Gastroesophageal sphincter (tissue), 4 donors: Measurements from ENCODE around the gene CNTNAP2. TPM values are rescaled to one million over a fixed set of nuclear protein-coding genes. Genes with fewer than 3 reads are reported as not detected.
A peak's percentile ranks its signal among the peaks of the same experiment; 100 is the strongest.

ENCODE experiments used
- ATAC-seq: fragments of 150-250 bp; one replicate; pipeline ENCODE4 v1.9.1; 2016; ENCODE audit warnings: mild to moderate bottlenecking, moderate library complexity
- H3K27ac ChIP-seq, 4 donors: fragments of 200-600 bp; sonication (generic) in 3 of 4; 1 replicate in 3 of 4; 2 replicates in 1 of 4; pipeline ENCODE4 v1.5.1; 2016 to 2019
- H3K27me3 ChIP-seq: fragments of 200-600 bp; sonication (generic); one replicate; pipeline ENCODE4 v1.5.1; 2019
- H3K36me3 ChIP-seq, 2 donors: fragments of 200-600 bp; sonication (generic); one replicate each; pipeline ENCODE4 v1.5.1; 2019; ENCODE audit warnings: control low read depth in 1 of 2
- H3K4me1 ChIP-seq, 3 donors: fragments of 200-600 bp; sonication (generic); 1 replicate in 2 of 3; 2 replicates in 1 of 3; pipeline ENCODE4 v1.5.1; 2016 to 2019; ENCODE audit warnings: control low read depth in 2 of 3
- H3K4me3 ChIP-seq, 2 donors: fragments of 200-600 bp; sonication (generic); one replicate each; pipeline ENCODE4 v1.5.1; 2019; ENCODE audit warnings: mild to moderate bottlenecking in 1 of 2, moderate library complexity in 1 of 2
- H3K9me3 ChIP-seq, 3 donors: fragments of 200-600 bp; sonication (generic); one replicate each; pipeline ENCODE4 v1.5.1; 2017 to 2019; ENCODE audit warnings: control low read depth in 2 of 3
- CTCF ChIP-seq, 4 experiments: fragments of 200-600 bp in 2 of 4; fragments of 450-650 bp in 2 of 4; sonication (generic) in 1 of 4; IDR thresholded peaks; one replicate each; pipeline ENCODE4 v1.5.1; 2017 to 2019; ENCODE audit warnings: antibody characterized with exemption in 4 of 4, mild to moderate bottlenecking in 2 of 4, moderate library complexity in 2 of 4
- EP300 ChIP-seq: sonication (generic); formaldehyde crosslinking; IDR thresholded peaks from one replicate; pipeline ENCODE4 v1.6.1; 2017; ENCODE audit warnings: antibody characterized with exemption, mild to moderate bottlenecking
- POLR2A ChIP-seq, 2 donors: fragments of 450-650 bp; IDR thresholded peaks; one replicate each; pipeline ENCODE4 v1.6.1; 2017; ENCODE audit warnings: antibody characterized with exemption in 2 of 2, mild to moderate bottlenecking in 2 of 2, moderate library complexity in 1 of 2
- POLR2AphosphoS5 ChIP-seq: sonication (generic); formaldehyde crosslinking; IDR thresholded peaks from one replicate; pipeline ENCODE4 v1.6.1; 2017; ENCODE audit warnings: antibody characterized with exemption
- WGBS, 2 donors: methylation state at CpG; one replicate each; pipeline ENCODE4 v1.1.5; 2018; ENCODE audit warnings: low coverage in 1 of 2; 5-methylcytosine and 5-hydroxymethylcytosine counted together
- total RNA-seq, 4 donors: library from RNA; depleted of rRNA; stranded (reverse); fragments of >200 nt; gene quantifications; one replicate each; pipeline ENCODE4 v1.1.0, GENCODE V29; 2016

Gene CNTNAP2
- total RNA-seq, 4 donors from 2014 or later = 1.5 to 8.9 (median 3.2) TPM

- H3K27ac ChIP-seq = no peak overlapping the region
- TF ChIP-seq POLR2A (IDR thresholded peaks at IDR 0.05) = no peak
- TF ChIP-seq CTCF (IDR thresholded peaks at IDR 0.05) = no peak
- TF ChIP-seq POLR2AphosphoS5 = no peak
- no peak for TF ChIP-seq EP300
- no peak for ATAC-seq
- H3K36me3 ChIP-seq = no peaks in the 10 kb centered on the region
- WGBS, 2 donors = 45 to 60% methylated on average over 4 to 5 of the region's 5 CpGs
- no peaks in the 10 kb centered on the region for H3K4me1 ChIP-seq
- no peaks in the 10 kb centered on the region for H3K9me3 ChIP-seq
- no peak overlapping the region for H3K4me3 ChIP-seq
- no peaks in the 10 kb centered on the region for H3K27me3 ChIP-seq
Measured at GRCh38 chr7:148347981-148348380, 2231.4 kb downstream of the CNTNAP2 start.

- WGBS, 2 donors = 60 to 87% methylated on average over 5 to 9 of the region's 10 CpGs
- H3K4me1 ChIP-seq = no peaks in the 10 kb centered on the region
- H3K27ac ChIP-seq = no peak overlapping the region
- H3K27me3 ChIP-seq = no peaks in the 10 kb centered on the region
- no peak overlapping the region for H3K4me3 ChIP-seq
- TF ChIP-seq POLR2A (IDR thresholded peaks at IDR 0.05) (no peak), EP300 (no peak), POLR2AphosphoS5 (no peak), CTCF (IDR thresholded peaks at IDR 0.05) (no peak)
- no peaks in the 10 kb centered on the region for H3K36me3 ChIP-seq
- no peak for ATAC-seq
- H3K9me3 ChIP-seq = no peaks in the 10 kb centered on the region
Measured at GRCh38 chr7:148348466-148348865, 2231.9 kb downstream of the CNTNAP2 start.

GRCh38 chr7:148356303-148356702, 2239.7 kb downstream of the CNTNAP2 start:
- no peak for TF ChIP-seq POLR2A (IDR thresholded peaks at IDR 0.05)
- TF ChIP-seq CTCF (IDR thresholded peaks at IDR 0.05) = no peak
- TF ChIP-seq POLR2AphosphoS5 = peak; percentile 24
- no peak for TF ChIP-seq EP300
- peak; percentile 71 for ATAC-seq
- Histone ChIP-seq H3K4me1 (peaks cover 0 to 19% (median 3%) of the 10 kb centered on the region in 3 donors), H3K27me3 (no peaks in the 10 kb centered on the region), H3K36me3 (no peaks in the 10 kb centered on the region), H3K9me3 (no peaks in the 10 kb centered on the region), H3K4me3 (no peak overlapping the region), H3K27ac (peak overlapping the region in 1 of 4 donors; percentile 45)
- 11 to 20% methylated on average over 5 of the region's 5 CpGs for WGBS, 2 donors

DNA sequence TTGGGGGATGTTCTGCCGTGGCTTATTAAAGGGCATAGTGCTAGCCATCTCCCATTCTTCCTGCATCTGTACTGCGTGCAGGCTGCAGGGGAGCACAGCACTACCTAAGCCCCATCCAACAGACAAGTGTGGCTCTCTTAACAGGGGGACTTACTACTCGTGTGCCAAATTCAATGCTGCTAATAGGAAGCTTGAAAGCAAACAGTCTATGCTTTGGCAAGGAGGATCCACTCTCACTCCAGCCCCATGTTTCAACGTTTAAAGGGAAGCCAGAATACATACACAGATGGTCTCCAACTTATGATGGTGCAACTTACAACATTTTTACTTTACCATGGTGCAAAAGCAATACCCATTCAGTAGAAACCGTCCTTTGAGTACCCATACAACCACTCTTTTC, 2245.9 kb downstream of the CNTNAP2 start:
- ATAC-seq = no peak
- 92 to 94% methylated on average over 2 to 3 of the region's 5 CpGs for WGBS, 2 donors

More for the DNA sequence above, 2245.9 kb downstream of the CNTNAP2 start:
- Histone ChIP-seq H3K27ac (no peak overlapping the region), H3K4me3 (no peak overlapping the region), H3K4me1 (no peaks in the 10 kb centered on the region), H3K27me3 (no peaks in the 10 kb centered on the region), H3K9me3 (no peaks in the 10 kb centered on the region), H3K36me3 (no peaks in the 10 kb centered on the region)
- TF ChIP-seq CTCF (IDR thresholded peaks at IDR 0.05) (no peak), POLR2AphosphoS5 (no peak), POLR2A (IDR thresholded peaks at IDR 0.05) (no peak), EP300 (no peak)
